Neural progenitor cell (in vitro differentiated cells): ENCODE results near the gene CCDC59. TPM values are rescaled to one million over a fixed set of nuclear protein-coding genes. Genes with fewer than 3 reads are reported as not detected.
A peak's percentile ranks its signal among the peaks of the same experiment; 100 is the strongest.
"Not testable (repeated sequence)": the region's sequence is repeated elsewhere in the genome, so short reads cannot be mapped to it uniquely, and the experiment has no call there.

ENCODE experiments used
- DNase-seq: peaks from one replicate; pipeline ENCODE4 v3.0.0-alpha.2; 2016; ENCODE audit warnings: low spot score
- H2AFZ ChIP-seq: fragments of 200-600 bp; sonication (generic); replicated peaks from 2 replicates; pipeline ENCODE4 v1.6.1; 2016; ENCODE audit warnings: antibody characterized with exemption
- H3F3A ChIP-seq: fragments of 200-600 bp; sonication (generic); 2 replicates; pipeline ENCODE4 v1.6.1; 2016; ENCODE audit warnings: antibody characterized with exemption, low read depth
- H3K27ac ChIP-seq: fragments of 200-600 bp; sonication (generic); 2 replicates; pipeline ENCODE4 v1.5.1; 2016; ENCODE audit warnings: mild to moderate bottlenecking
- H3K27me3 ChIP-seq: fragments of 200-600 bp; sonication (generic); 2 replicates; pipeline ENCODE4 v1.6.1; 2016; ENCODE audit warnings: mild to moderate bottlenecking, moderate library complexity
- H3K36me3 ChIP-seq: fragments of 200-600 bp; sonication (generic); 2 replicates; pipeline ENCODE4 v1.5.1; 2016
- H3K4me1 ChIP-seq: fragments of 200-600 bp; sonication (generic); 2 replicates; pipeline ENCODE4 v1.6.1; 2016; ENCODE audit warnings: mixed run types
- H3K4me2 ChIP-seq: fragments of 200-600 bp; sonication (generic); 2 replicates; pipeline ENCODE4 v1.6.1; 2016
- H3K4me3 ChIP-seq: fragments of 200-600 bp; sonication (generic); 2 replicates; pipeline ENCODE4 v1.5.1; 2016
- H3K79me2 ChIP-seq: fragments of 200-600 bp; sonication (generic); 2 replicates; pipeline ENCODE4 v1.6.1; 2016; ENCODE audit warnings: low read depth
- H3K9ac ChIP-seq: fragments of 200-600 bp; sonication (generic); 2 replicates; pipeline ENCODE4 v1.6.1; 2016
- H3K9me3 ChIP-seq: fragments of 200-600 bp; sonication (generic); 2 replicates; pipeline ENCODE4 v1.5.1; 2016; ENCODE audit warnings: low read depth
- H4K20me1 ChIP-seq: fragments of 200-600 bp; sonication (generic); 2 replicates; pipeline ENCODE4 v1.6.1; 2016; ENCODE audit warnings: low read depth
- H3K27ac Mint-ChIP-seq: 3 replicates; pipeline ENCODE4 v1.8.0; 2021; ENCODE audit warnings: mixed read lengths
- H3K27me3 Mint-ChIP-seq: 2 replicates; pipeline ENCODE4 v1.8.0; 2022; ENCODE audit warnings: low read depth, mild to moderate bottlenecking, inconsistent platforms, moderate library complexity, mixed read lengths; ENCODE audit not compliant: insufficient read depth
- H3K36me3 Mint-ChIP-seq: 3 replicates; pipeline ENCODE4 v1.8.0; 2021; ENCODE audit warnings: mixed read lengths
- H3K4me1 Mint-ChIP-seq: 3 replicates; pipeline ENCODE4 v1.8.0; 2021; ENCODE audit warnings: mixed read lengths
- H3K4me3 Mint-ChIP-seq: 3 replicates; pipeline ENCODE4 v1.8.0; 2021; ENCODE audit warnings: mild to moderate bottlenecking, moderate library complexity, mixed read lengths
- H3K9me3 Mint-ChIP-seq: 3 replicates; pipeline ENCODE4 v1.8.0; 2020; ENCODE audit warnings: mixed read lengths
- EZH2 ChIP-seq: fragments of 200-600 bp; sonication (generic); IDR thresholded peaks from 2 replicates; pipeline ENCODE4 v1.6.1; 2017; ENCODE audit warnings: antibody characterized with exemption, mild to moderate bottlenecking, moderate library complexity
- EZH2phosphoT487 ChIP-seq: fragments of 200-600 bp; sonication (generic); IDR thresholded peaks from 2 replicates; pipeline ENCODE4 v1.6.1; 2017; ENCODE audit warnings: antibody characterized with exemption
- total RNA-seq: library from RNA; depleted of rRNA; stranded (reverse); fragments of >200 nt; gene quantifications from 2 replicates; pipeline ENCODE4 v1.2.3, GENCODE V29; 2015; ENCODE audit warnings: low replicate concordance
- TF ChIP-seq, protein P1 (sequence below): fragments of 200-600 bp; sonication (generic); IDR thresholded peaks from 2 replicates; pipeline ENCODE4 v1.5.1; 2017; ENCODE audit warnings: antibody characterized with exemption, mild to moderate bottlenecking

CCDC59 gene
- total RNA-seq, 1 donor from 2014 or later: 75.2 TPM

DNA sequence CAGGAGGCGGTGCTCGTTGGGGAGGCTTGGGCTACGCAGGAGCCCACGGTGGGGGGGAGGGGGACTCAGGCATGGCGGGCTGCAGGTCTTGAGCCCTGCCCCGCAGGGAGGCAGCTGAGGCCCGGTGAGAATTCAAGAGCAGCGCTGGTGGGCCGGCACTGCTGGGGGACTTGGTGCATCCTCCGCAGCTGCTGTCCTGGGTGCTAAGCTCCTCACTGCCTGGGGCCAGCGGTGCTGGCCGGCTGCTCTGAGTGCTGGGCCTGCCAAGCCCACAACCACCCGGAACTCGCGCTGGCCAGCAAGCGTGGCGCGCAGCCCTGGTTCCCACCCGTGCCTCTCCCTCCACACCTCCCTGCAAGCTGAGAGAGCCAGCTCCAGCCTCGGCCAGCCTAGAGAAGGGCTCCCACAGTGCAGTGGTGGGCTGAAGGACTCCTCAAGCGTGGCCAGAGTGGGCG is 3.3 kb upstream of the CCDC59 start:
- H3K79me2 ChIP-seq: peaks cover 56% of the 10 kb centered on the region

DNA sequence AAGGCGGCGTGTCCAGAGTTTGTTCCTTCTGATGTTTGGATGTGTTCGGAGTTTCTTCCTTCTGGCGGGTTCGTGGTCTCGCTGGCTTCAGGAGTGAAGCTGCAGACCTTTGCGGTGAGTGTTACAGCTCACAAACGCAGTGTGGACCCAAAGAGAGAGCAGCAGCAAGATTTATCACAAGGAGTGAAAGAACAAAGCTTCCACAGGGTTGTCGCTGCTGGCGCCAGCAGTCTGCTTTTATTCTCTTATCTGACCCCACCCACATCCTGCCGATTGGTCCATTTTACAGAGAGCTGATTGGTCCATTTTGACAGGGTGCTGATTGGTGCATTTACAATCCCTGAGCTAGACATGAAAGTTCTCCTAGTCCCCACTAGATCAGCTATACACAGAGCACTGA is 2.6 kb upstream of the CCDC59 start:
- H3K9me3 Mint-ChIP-seq, H3K27ac ChIP-seq, H3F3A ChIP-seq, H3K9ac ChIP-seq, H3K27ac Mint-ChIP-seq, H3K4me3 ChIP-seq, H3K27me3 Mint-ChIP-seq, H3K27me3 ChIP-seq, H2AFZ ChIP-seq, H3K4me2 ChIP-seq, DNase-seq, H3K36me3 ChIP-seq, H3K9me3 ChIP-seq, H3K4me3 Mint-ChIP-seq, H4K20me1 ChIP-seq: not testable (repeated sequence)
- peaks cover 21% of the 10 kb centered on the region for H3K4me1 ChIP-seq
- peaks cover 63% of the 10 kb centered on the region for H3K79me2 ChIP-seq
- H3K4me1 Mint-ChIP-seq: peaks cover 18% of the 10 kb centered on the region
- peaks cover 13% of the 10 kb centered on the region for H3K36me3 Mint-ChIP-seq

More for the DNA sequence above, 3.3 kb upstream of the CCDC59 start:
- peaks cover 12% of the 10 kb centered on the region for H3K36me3 Mint-ChIP-seq
- TF ChIP-seq EZH2 (no peak), EZH2phosphoT487 (no peak)
- TF ChIP-seq, protein P1, sequence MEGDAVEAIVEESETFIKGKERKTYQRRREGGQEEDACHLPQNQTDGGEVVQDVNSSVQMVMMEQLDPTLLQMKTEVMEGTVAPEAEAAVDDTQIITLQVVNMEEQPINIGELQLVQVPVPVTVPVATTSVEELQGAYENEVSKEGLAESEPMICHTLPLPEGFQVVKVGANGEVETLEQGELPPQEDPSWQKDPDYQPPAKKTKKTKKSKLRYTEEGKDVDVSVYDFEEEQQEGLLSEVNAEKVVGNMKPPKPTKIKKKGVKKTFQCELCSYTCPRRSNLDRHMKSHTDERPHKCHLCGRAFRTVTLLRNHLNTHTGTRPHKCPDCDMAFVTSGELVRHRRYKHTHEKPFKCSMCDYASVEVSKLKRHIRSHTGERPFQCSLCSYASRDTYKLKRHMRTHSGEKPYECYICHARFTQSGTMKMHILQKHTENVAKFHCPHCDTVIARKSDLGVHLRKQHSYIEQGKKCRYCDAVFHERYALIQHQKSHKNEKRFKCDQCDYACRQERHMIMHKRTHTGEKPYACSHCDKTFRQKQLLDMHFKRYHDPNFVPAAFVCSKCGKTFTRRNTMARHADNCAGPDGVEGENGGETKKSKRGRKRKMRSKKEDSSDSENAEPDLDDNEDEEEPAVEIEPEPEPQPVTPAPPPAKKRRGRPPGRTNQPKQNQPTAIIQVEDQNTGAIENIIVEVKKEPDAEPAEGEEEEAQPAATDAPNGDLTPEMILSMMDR: no peak
- no peak overlapping the region for H3K27ac Mint-ChIP-seq
- H3K27ac ChIP-seq: no peak overlapping the region
- no peaks in the 10 kb centered on the region for H3K27me3 ChIP-seq
- no peak overlapping the region for H3K4me2 ChIP-seq
- H3K4me1 ChIP-seq: peaks cover 14% of the 10 kb centered on the region
- no peaks in the 10 kb centered on the region for H4K20me1 ChIP-seq
- no peak for DNase-seq
- H3K9me3 ChIP-seq: no peaks in the 10 kb centered on the region
- peaks cover 18% of the 10 kb centered on the region for H3K4me1 Mint-ChIP-seq
- no peak overlapping the region for H3K4me3 Mint-ChIP-seq
- no peak overlapping the region for H3K9ac ChIP-seq
- no peaks in the 10 kb centered on the region for H3F3A ChIP-seq
- peaks cover 4% of the 10 kb centered on the region for H3K27me3 Mint-ChIP-seq
- no peak overlapping the region for H2AFZ ChIP-seq
- H3K9me3 Mint-ChIP-seq: peaks cover 3% of the 10 kb centered on the region
- H3K36me3 ChIP-seq: peaks cover 2% of the 10 kb centered on the region
- no peak overlapping the region for H3K4me3 ChIP-seq

DNA sequence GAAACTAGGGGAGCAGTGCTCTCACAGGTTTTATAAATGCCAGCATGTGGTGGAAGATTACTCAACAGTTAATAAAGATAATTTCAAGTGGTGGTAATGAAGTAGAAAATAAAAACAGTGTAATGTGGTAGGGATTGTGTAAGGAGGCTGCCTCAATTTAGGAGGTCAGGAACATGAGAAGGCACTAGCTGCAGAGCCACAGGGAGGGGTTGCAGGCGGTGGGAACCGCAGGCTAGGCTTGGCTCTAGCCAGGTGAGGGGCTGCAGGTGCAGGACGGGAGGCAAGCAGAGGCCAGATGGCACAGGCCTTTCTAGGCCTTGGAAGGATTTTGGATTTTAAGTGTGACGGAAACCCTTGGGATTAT is 910 bp upstream of the CCDC59 start:
- DNase-seq: peak; percentile 36

GRCh38 chr12:82357845-82358199 is 365 bp downstream of the CCDC59 start:
- H3K79me2 ChIP-seq: peaks cover 66% of the 10 kb centered on the region

More for the DNA sequence above, 910 bp upstream of the CCDC59 start:
- peaks cover 68% of the 10 kb centered on the region for H3K79me2 ChIP-seq
- H3K27ac Mint-ChIP-seq: peak overlapping the region; percentile 100
- H3K4me3 Mint-ChIP-seq: peak overlapping the region; percentile 100
- H3K36me3 ChIP-seq: peaks cover 24% of the 10 kb centered on the region
- H3K36me3 Mint-ChIP-seq: peaks cover 21% of the 10 kb centered on the region
- peaks cover 22% of the 10 kb centered on the region for H3K4me1 ChIP-seq
- H3K4me2 ChIP-seq: peak overlapping the region; percentile 82
- H3F3A ChIP-seq: no peaks in the 10 kb centered on the region
- no peak overlapping the region for H3K9ac ChIP-seq
- TF ChIP-seq EZH2phosphoT487 (no peak), EZH2 (no peak)
- TF ChIP-seq, protein P1: no peak
- H3K27me3 ChIP-seq: no peaks in the 10 kb centered on the region
- no peaks in the 10 kb centered on the region for H4K20me1 ChIP-seq
- H3K27me3 Mint-ChIP-seq: peaks cover 4% of the 10 kb centered on the region
- peaks cover 3% of the 10 kb centered on the region for H3K9me3 Mint-ChIP-seq
- H3K4me3 ChIP-seq: peak overlapping the region; percentile 95
- no peak overlapping the region for H3K27ac ChIP-seq
- H2AFZ ChIP-seq: peak overlapping the region; percentile 68
- H3K9me3 ChIP-seq: no peaks in the 10 kb centered on the region
- peaks cover 18% of the 10 kb centered on the region for H3K4me1 Mint-ChIP-seq

More at GRCh38 chr12:82357845-82358199, 365 bp downstream of the CCDC59 start:
- peaks cover 18% of the 10 kb centered on the region for H3K4me1 Mint-ChIP-seq
- Histone ChIP-seq H3F3A (no peaks in the 10 kb centered on the region), H3K4me2 (peak overlapping the region; percentile 90), H2AFZ (peak overlapping the region; percentile 80), H3K4me3 (peak overlapping the region; percentile 95), H4K20me1 (no peaks in the 10 kb centered on the region), H3K9me3 (no peaks in the 10 kb centered on the region), H3K9ac (peak overlapping the region; percentile 99), H3K4me1 (peaks cover 22% of the 10 kb centered on the region), H3K27ac (peak overlapping the region; percentile 73), H3K36me3 (peaks cover 35% of the 10 kb centered on the region), H3K27me3 (no peaks in the 10 kb centered on the region)
- TF ChIP-seq, protein P1: no peak
- TF ChIP-seq EZH2phosphoT487: no peak
- TF ChIP-seq EZH2: no peak
- H3K36me3 Mint-ChIP-seq: peaks cover 21% of the 10 kb centered on the region
- DNase-seq: no peak
- peaks cover 4% of the 10 kb centered on the region for H3K27me3 Mint-ChIP-seq
- H3K27ac Mint-ChIP-seq: peak overlapping the region; percentile 100
- H3K4me3 Mint-ChIP-seq: peak overlapping the region; percentile 100
- peaks cover 3% of the 10 kb centered on the region for H3K9me3 Mint-ChIP-seq
